IMR-90 (cell line): ENCODE measurements around the gene UGT1A7. TPM values are rescaled to one million over a fixed set of nuclear protein-coding genes. Genes with fewer than 3 reads are reported as not detected.

Experiments used
- ATAC-seq: fragments of 200-7000 bp; cut with Tn5 transposase; 2 replicates; pipeline ENCODE4 v1.9.1; 2020; ENCODE audit warnings: low read depth, mild to moderate bottlenecking, moderate library complexity
- BruUV-seq: library from RNA; stranded (reverse); fragments of 400-500 nt; replicated peaks from 2 replicates; lab custom pipeline; 2021; lab: Mats Ljungman, UMichigan
- CTCF ChIA-PET: fragments of 300-600 bp; formaldehyde crosslinking; extraction: SDS; loops from one replicate; lab custom pipeline; 2021; ENCODE audit warnings: antibody characterized with exemption; lab: Yijun Ruan, JAX
- POLR2A ChIA-PET: fragments of 300-600 bp; sonication (Branson Sonifier 250); formaldehyde crosslinking; loops from one replicate; lab custom pipeline; 2022; ENCODE audit warnings: antibody characterized with exemption; ENCODE audit not compliant: unreplicated experiment; lab: Charles Lee
- DNase-seq: peaks from one replicate; pipeline ENCODE4 v3.0.0; 2013
- H2AFZ ChIP-seq: replicated peaks from 2 replicates; pipeline ENCODE3; 2013; ENCODE audit warnings: low read length, mild to moderate bottlenecking; ENCODE audit not compliant: poor library complexity
- H2AK5ac ChIP-seq: 2 replicates; pipeline ENCODE4 v1.6.1; 2013; ENCODE audit warnings: low read depth, low read length, inconsistent platforms
- H2AK9ac ChIP-seq: replicated peaks from 2 replicates; pipeline ENCODE3; 2013; ENCODE audit warnings: mild to moderate bottlenecking, low read depth, low read length, moderate library complexity; ENCODE audit not compliant: poor library complexity
- H2BK120ac ChIP-seq: 2 replicates; pipeline ENCODE4 v1.6.1; 2013; ENCODE audit warnings: low read depth, low read length, inconsistent platforms
- H2BK15ac ChIP-seq: 3 replicates; pipeline ENCODE4 v1.6.1; 2013; ENCODE audit warnings: low read depth, low read length, inconsistent platforms
- H2BK20ac ChIP-seq: 2 replicates; pipeline ENCODE4 v1.6.1; 2013; ENCODE audit warnings: low read depth, mild to moderate bottlenecking, inconsistent platforms, low read length, moderate library complexity
- H2BK5ac ChIP-seq: 2 replicates; pipeline ENCODE4 v1.6.1; 2013; ENCODE audit warnings: mild to moderate bottlenecking, low read depth, low read length, inconsistent platforms; ENCODE audit not compliant: poor library complexity, severe bottlenecking
- H3K14ac ChIP-seq: replicated peaks from 2 replicates; pipeline ENCODE4 v1.6.1; 2013; ENCODE audit warnings: low read depth, low read length, inconsistent platforms
- H3K18ac ChIP-seq: 2 replicates; pipeline ENCODE4 v1.6.1; 2013; ENCODE audit warnings: low read depth, low read length, control low read depth
- H3K23ac ChIP-seq: 2 replicates; pipeline ENCODE4 v1.6.1; 2013; ENCODE audit warnings: low read depth, low read length, inconsistent platforms
- H3K27ac ChIP-seq: 2 replicates; pipeline ENCODE4 v1.5.1; 2013; ENCODE audit warnings: mild to moderate bottlenecking, control low read depth, low read length; ENCODE audit not compliant: insufficient read depth
- H3K27me3 ChIP-seq: 2 replicates; pipeline ENCODE4 v1.6.1; 2013; ENCODE audit warnings: low read length; ENCODE audit not compliant: control insufficient read depth, insufficient read depth
- H3K36me3 ChIP-seq: 2 replicates; pipeline ENCODE4 v1.6.1; 2013; ENCODE audit warnings: low read length, mixed read lengths; ENCODE audit not compliant: control insufficient read depth, insufficient read depth
- H3K4ac ChIP-seq: 2 replicates; pipeline ENCODE4 v1.6.1; 2013; ENCODE audit warnings: low read depth, low read length, inconsistent platforms
- H3K4me1 ChIP-seq: 2 replicates; pipeline ENCODE4 v1.6.1; 2013; ENCODE audit warnings: low read length, mixed read lengths; ENCODE audit not compliant: control insufficient read depth, insufficient read depth
- H3K4me2 ChIP-seq: 2 replicates; pipeline ENCODE4 v1.6.1; 2013; ENCODE audit warnings: low read depth, mild to moderate bottlenecking, control low read depth, low read length, moderate library complexity
- H3K4me3 ChIP-seq: 2 replicates; pipeline ENCODE4 v1.5.1; 2013; ENCODE audit warnings: low read depth, mild to moderate bottlenecking, control low read depth, low read length, moderate library complexity; ENCODE audit not compliant: insufficient read depth
- H3K56ac ChIP-seq: 2 replicates; pipeline ENCODE4 v1.6.1; 2013; ENCODE audit warnings: low read length, inconsistent platforms; ENCODE audit not compliant: insufficient read depth; ENCODE audit errors: extremely low read depth
- H3K79me1 ChIP-seq, 2 experiments: 2 replicates each; pipeline ENCODE4 v1.6.1; 2013; ENCODE audit warnings: low read length in 2 of 2, inconsistent platforms in 1 of 2, low read depth in 1 of 2
- H3K9ac ChIP-seq: 2 replicates; pipeline ENCODE4 v1.6.1; 2013; ENCODE audit warnings: low read depth, low read length, control low read depth
- H3K9me1 ChIP-seq: 2 replicates; pipeline ENCODE4 v1.6.1; 2013; ENCODE audit warnings: low read length, inconsistent platforms; ENCODE audit not compliant: insufficient read depth
- H3K9me3 ChIP-seq: 2 replicates; pipeline ENCODE4 v1.6.1; 2013; ENCODE audit warnings: low read length; ENCODE audit not compliant: control insufficient read depth, insufficient read depth
- H4K20me1 ChIP-seq: 2 replicates; pipeline ENCODE4 v1.6.1; 2013; ENCODE audit warnings: low read length, inconsistent platforms; ENCODE audit not compliant: insufficient read depth
- H4K5ac ChIP-seq: 2 replicates; pipeline ENCODE4 v1.6.1; 2013; ENCODE audit warnings: mild to moderate bottlenecking, low read depth, low read length, control low read depth
- H4K8ac ChIP-seq, 2 experiments: 2 replicates each; pipeline ENCODE4 v1.6.1; 2013; ENCODE audit warnings: low read depth in 2 of 2, low read length in 2 of 2, control low read depth in 1 of 2, inconsistent platforms in 1 of 2
- H4K91ac ChIP-seq: 2 replicates; pipeline ENCODE4 v1.6.1; 2013; ENCODE audit warnings: low read depth, low read length, inconsistent platforms; ENCODE audit not compliant: insufficient read depth
- BHLHE40 ChIP-seq: fragments of 150-350 bp; IDR thresholded peaks from 2 replicates; pipeline ENCODE4 v1.6.1; 2016; ENCODE audit warnings: mild to moderate bottlenecking, low read depth, low read length
- CEBPB ChIP-seq: IDR thresholded peaks from 2 replicates; pipeline ENCODE4 v1.6.1; 2012; ENCODE audit warnings: low read depth, low read length, improper control_type of control experiment
- CHD1 ChIP-seq: IDR thresholded peaks from 2 replicates; pipeline ENCODE4 v1.6.1; 2012; ENCODE audit warnings: low read depth, low read length, improper control_type of control experiment
- FOS ChIP-seq: fragments of 150-350 bp; IDR thresholded peaks from 2 replicates; pipeline ENCODE4 v1.6.1; 2016; ENCODE audit warnings: low read depth, low read length
- MAFK ChIP-seq: IDR thresholded peaks from 2 replicates; pipeline ENCODE4 v1.6.1; 2012; ENCODE audit warnings: low read depth, low read length, improper control_type of control experiment
- MAZ ChIP-seq: IDR thresholded peaks from 2 replicates; pipeline ENCODE4 v1.6.1; 2012; ENCODE audit warnings: low read depth, mild to moderate bottlenecking, low read length, improper control_type of control experiment, moderate library complexity, borderline replicate concordance
- MXI1 ChIP-seq: IDR thresholded peaks from 2 replicates; pipeline ENCODE4 v1.6.1; 2012; ENCODE audit warnings: low read depth, mild to moderate bottlenecking, low read length, moderate library complexity, borderline replicate concordance
- NFE2L2 ChIP-seq: fragments of 150-350 bp; IDR thresholded peaks from 2 replicates; pipeline ENCODE4 v1.6.1; 2016; ENCODE audit warnings: low read depth, mild to moderate bottlenecking, low read length
- POLR2A ChIP-seq: IDR thresholded peaks from 2 replicates; pipeline ENCODE4 v1.6.1; 2012; ENCODE audit warnings: mild to moderate bottlenecking, low read depth, low read length
- RAD21 ChIP-seq: IDR thresholded peaks from 2 replicates; pipeline ENCODE4 v1.6.1; 2012; ENCODE audit warnings: low read length, improper control_type of control experiment
- RCOR1 ChIP-seq: IDR thresholded peaks from 2 replicates; pipeline ENCODE4 v1.6.1; 2012; ENCODE audit warnings: mild to moderate bottlenecking, low read length, improper control_type of control experiment; ENCODE audit not compliant: insufficient replicate concordance
- RFX5 ChIP-seq: IDR thresholded peaks from 2 replicates; pipeline ENCODE4 v1.8.0; 2012; ENCODE audit warnings: low read depth, mild to moderate bottlenecking, low read length, moderate library complexity
- SMC3 ChIP-seq: fragments of 150-350 bp; IDR thresholded peaks from 2 replicates; pipeline ENCODE4 v1.6.1; 2016; ENCODE audit warnings: low read depth, mild to moderate bottlenecking, antibody characterized with exemption, low read length, moderate library complexity
- WGBS, 2 experiments: methylation state at CpG; one replicate each; pipeline versions ENCODE4 v1.1.5 to v1.1.7; 2013; ENCODE audit warnings: missing lambda C conversion rate in 2 of 2; ENCODE audit not compliant: insufficient read length in 1 of 2; ENCODE audit errors: extremely low coverage in 2 of 2; 5-methylcytosine and 5-hydroxymethylcytosine counted together
- dilution Hi-C: fragments of 300-500 bp; cut with HindIII; formaldehyde crosslinking; loops from one replicate; pipeline ENCODE4 v1.14.3; 2018; ENCODE audit warnings: low sequenced_read_pairs; ENCODE audit not compliant: unreplicated experiment
- in situ Hi-C: fragments of 300-500 bp; cut with MboI; formaldehyde crosslinking; loops from 3 replicates; pipeline ENCODE4 v1.14.3; 2019; ENCODE audit warnings: low sequenced_read_pairs, inconsistent platforms, mixed read lengths
- intact Hi-C: fragments of 100-400 bp; cut with micrococcal nuclease; formaldehyde crosslinking; loops from 2 replicates; pipeline ENCODE4 v1.10.0; 2022
- polyA plus RNA-seq, 3 experiments: library from polyadenylated mRNA; depleted of rRNA; stranded (reverse); fragments of >200 nt; gene quantifications; 2 replicates each; pipeline ENCODE4 v1.2.3, GENCODE V29; 2012; ENCODE audit warnings: low replicate concordance in 1 of 3
- total RNA-seq: library from RNA; depleted of rRNA; stranded (reverse); fragments of >200 nt; gene quantifications from 2 replicates; pipeline ENCODE4 v1.2.3, GENCODE V29; 2012
- TF ChIP-seq, protein P1 (sequence below): fragments of 150-350 bp; IDR thresholded peaks from 2 replicates; pipeline ENCODE4 v1.6.1; 2017; ENCODE audit warnings: mild to moderate bottlenecking, antibody characterized with exemption, low read length, low read depth
- TF ChIP-seq, protein P2 (sequence below): fragments of 150-350 bp; IDR thresholded peaks from 2 replicates; pipeline ENCODE4 v1.6.1; 2016; ENCODE audit warnings: low read depth, mild to moderate bottlenecking, low read length, moderate library complexity, borderline replicate concordance
- TF ChIP-seq, protein P3 (sequence below): conservative IDR thresholded peaks from 2 replicates; pipeline ENCODE4 v1.5.1; 2012; ENCODE audit warnings: mild to moderate bottlenecking, low read depth, low read length, improper control_type of control experiment

Gene UGT1A7
- total and polyA plus RNA-seq, 2 of the 4 experiments (the other 2 are of a cell fraction): not detected

DNA sequence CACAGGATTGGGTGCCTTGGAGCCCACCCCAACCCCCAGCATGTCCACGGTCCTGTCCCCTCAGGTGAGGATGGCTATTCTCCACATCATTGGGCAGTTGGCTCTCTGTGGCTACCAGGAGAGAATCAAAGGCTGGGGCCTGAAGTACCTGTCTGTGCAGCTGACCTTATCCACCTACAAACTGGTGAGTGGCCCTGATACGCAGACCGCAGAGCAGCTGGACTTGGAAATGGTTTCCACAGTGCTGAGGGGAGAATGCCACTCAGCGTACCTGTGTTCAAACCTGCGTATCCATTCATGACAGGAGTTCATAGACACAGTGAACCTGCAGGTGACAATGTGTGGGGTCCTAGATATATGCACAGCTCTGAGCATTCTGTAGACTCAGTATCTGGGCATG lies 118.0 kb downstream of the UGT1A7 start:
- H3K4me1 ChIP-seq: no peaks in the 10 kb centered on the region
- H3K4ac ChIP-seq: no peak overlapping the region
- no peak overlapping the region for H3K23ac ChIP-seq
- dilution Hi-C loops: no loop called here
- no peak overlapping the region for H4K91ac ChIP-seq
- H3K9me1 ChIP-seq: no peaks in the 10 kb centered on the region
- no peak overlapping the region for H3K9ac ChIP-seq
- H4K5ac ChIP-seq: no peak overlapping the region
- no peak overlapping the region for H2AK5ac ChIP-seq
- H2BK15ac ChIP-seq: no peak overlapping the region
- H4K8ac ChIP-seq: no peak overlapping the region
- no peak overlapping the region for H2BK120ac ChIP-seq
- H3K79me1 ChIP-seq: no peaks in the 10 kb centered on the region
- in situ Hi-C loops: no loop called here
- no TSS peak for BruUV-seq
- H3K4me3 ChIP-seq: no peak overlapping the region
- no peak overlapping the region for H3K4me2 ChIP-seq
- intact Hi-C loops: no loop called here
- H3K27ac ChIP-seq: no peak overlapping the region
- DNase-seq: no peak
- H3K56ac ChIP-seq: no peak overlapping the region
- H4K20me1 ChIP-seq: no peaks in the 10 kb centered on the region
- H2AK9ac ChIP-seq: no peak overlapping the region
- no peaks in the 10 kb centered on the region for H3K36me3 ChIP-seq
- no peak overlapping the region for H2BK5ac ChIP-seq
- TF ChIP-seq RCOR1: no peak
- TF ChIP-seq, protein P1, sequence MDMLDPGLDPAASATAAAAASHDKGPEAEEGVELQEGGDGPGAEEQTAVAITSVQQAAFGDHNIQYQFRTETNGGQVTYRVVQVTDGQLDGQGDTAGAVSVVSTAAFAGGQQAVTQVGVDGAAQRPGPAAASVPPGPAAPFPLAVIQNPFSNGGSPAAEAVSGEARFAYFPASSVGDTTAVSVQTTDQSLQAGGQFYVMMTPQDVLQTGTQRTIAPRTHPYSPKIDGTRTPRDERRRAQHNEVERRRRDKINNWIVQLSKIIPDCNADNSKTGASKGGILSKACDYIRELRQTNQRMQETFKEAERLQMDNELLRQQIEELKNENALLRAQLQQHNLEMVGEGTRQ: no peak
- TF ChIP-seq RAD21: no peak
- TF ChIP-seq POLR2A: no peak
- TF ChIP-seq, protein P2, sequence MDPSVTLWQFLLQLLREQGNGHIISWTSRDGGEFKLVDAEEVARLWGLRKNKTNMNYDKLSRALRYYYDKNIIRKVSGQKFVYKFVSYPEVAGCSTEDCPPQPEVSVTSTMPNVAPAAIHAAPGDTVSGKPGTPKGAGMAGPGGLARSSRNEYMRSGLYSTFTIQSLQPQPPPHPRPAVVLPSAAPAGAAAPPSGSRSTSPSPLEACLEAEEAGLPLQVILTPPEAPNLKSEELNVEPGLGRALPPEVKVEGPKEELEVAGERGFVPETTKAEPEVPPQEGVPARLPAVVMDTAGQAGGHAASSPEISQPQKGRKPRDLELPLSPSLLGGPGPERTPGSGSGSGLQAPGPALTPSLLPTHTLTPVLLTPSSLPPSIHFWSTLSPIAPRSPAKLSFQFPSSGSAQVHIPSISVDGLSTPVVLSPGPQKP: no peak
- no peak for TF ChIP-seq MAZ
- TF ChIP-seq CHD1: no peak
- no peak for TF ChIP-seq SMC3
- TF ChIP-seq RFX5: no peak
- no peak for TF ChIP-seq MXI1
- no peak for TF ChIP-seq BHLHE40
- no peak for TF ChIP-seq FOS
- no peak for TF ChIP-seq MAFK
- no peak for TF ChIP-seq NFE2L2
- TF ChIP-seq, protein P3, sequence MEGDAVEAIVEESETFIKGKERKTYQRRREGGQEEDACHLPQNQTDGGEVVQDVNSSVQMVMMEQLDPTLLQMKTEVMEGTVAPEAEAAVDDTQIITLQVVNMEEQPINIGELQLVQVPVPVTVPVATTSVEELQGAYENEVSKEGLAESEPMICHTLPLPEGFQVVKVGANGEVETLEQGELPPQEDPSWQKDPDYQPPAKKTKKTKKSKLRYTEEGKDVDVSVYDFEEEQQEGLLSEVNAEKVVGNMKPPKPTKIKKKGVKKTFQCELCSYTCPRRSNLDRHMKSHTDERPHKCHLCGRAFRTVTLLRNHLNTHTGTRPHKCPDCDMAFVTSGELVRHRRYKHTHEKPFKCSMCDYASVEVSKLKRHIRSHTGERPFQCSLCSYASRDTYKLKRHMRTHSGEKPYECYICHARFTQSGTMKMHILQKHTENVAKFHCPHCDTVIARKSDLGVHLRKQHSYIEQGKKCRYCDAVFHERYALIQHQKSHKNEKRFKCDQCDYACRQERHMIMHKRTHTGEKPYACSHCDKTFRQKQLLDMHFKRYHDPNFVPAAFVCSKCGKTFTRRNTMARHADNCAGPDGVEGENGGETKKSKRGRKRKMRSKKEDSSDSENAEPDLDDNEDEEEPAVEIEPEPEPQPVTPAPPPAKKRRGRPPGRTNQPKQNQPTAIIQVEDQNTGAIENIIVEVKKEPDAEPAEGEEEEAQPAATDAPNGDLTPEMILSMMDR: no peak
- TF ChIP-seq CEBPB: no peak
- H2AFZ ChIP-seq: no peak overlapping the region
- no peak for ATAC-seq
- H2BK20ac ChIP-seq: no peak overlapping the region
- CTCF ChIA-PET: no interaction called here
- peaks cover 19% of the 10 kb centered on the region for H3K27me3 ChIP-seq
- H3K18ac ChIP-seq: no peak overlapping the region
- no peaks in the 10 kb centered on the region; the same call in 1 of the 2 replicates for H3K9me3 ChIP-seq
- POLR2A ChIA-PET: no interaction called here
- no CpG with 5 or more reads among the region's 5 CpGs for WGBS, 2 experiments
- H3K14ac ChIP-seq: no peak overlapping the region
